GM12878 (cell line): ENCODE measurements around the gene DLG4. TPM values are rescaled to one million over a fixed set of nuclear protein-coding genes. Genes with fewer than 3 reads are reported as not detected.

Experiments
- ATAC-seq: fragments of 200-7000 bp; cut with Tn5 transposase; 3 replicates; pipeline ENCODE4 v1.9.1; 2020; ENCODE audit warnings: mild to moderate bottlenecking, moderate library complexity
- BruUV-seq: library from RNA; stranded (reverse); fragments of 400-500 nt; replicated peaks from 2 replicates; lab custom pipeline; 2021; lab: Mats Ljungman, UMichigan
- CTCF ChIA-PET: fragments of 300-600 bp; sonication (Branson Sonifier 250); formaldehyde crosslinking; extraction: SDS; loops from one replicate; lab custom pipeline; 2021; ENCODE audit warnings: inconsistent platforms; lab: Yijun Ruan, JAX
- POLR2A ChIA-PET: fragments of 350-600 bp; formaldehyde crosslinking; extraction: SDS; loops from one replicate; lab custom pipeline; 2021; ENCODE audit warnings: inconsistent platforms; lab: Charles Lee
- RAD21 ChIA-PET: fragments of 300-600 bp; sonication (Branson Sonifier 250); formaldehyde crosslinking; loops from one replicate; lab custom pipeline; 2023; ENCODE audit warnings: antibody characterized with exemption; ENCODE audit not compliant: unreplicated experiment; lab: Charles Lee
- SMC1A ChIA-PET: fragments of 300-600 bp; sonication (Branson Sonifier 250); formaldehyde crosslinking; loops from one replicate; lab custom pipeline; 2023; ENCODE audit not compliant: unreplicated experiment, uncharacterized antibody; lab: Charles Lee
- DNase-seq: peaks from one replicate; pipeline ENCODE4 v3.0.0-alpha.2; 2011; ENCODE audit warnings: low read depth, low spot score
- FAIRE-seq: peaks from 3 replicates; lab custom pipeline; 2011; peaks lifted over from hg19 to GRCh38; lab: Jason Lieb, UNC
- H2AFZ ChIP-seq: 2 replicates; pipeline ENCODE4 v1.6.0; 2011; ENCODE audit warnings: low read depth, low read length, control low read depth; ENCODE audit not compliant: control insufficient read depth
- H3K27ac ChIP-seq: 2 replicates; pipeline ENCODE4 v1.5.1; 2011; ENCODE audit warnings: control low read depth; ENCODE audit not compliant: control insufficient read depth, insufficient read depth
- H3K27me3 ChIP-seq, 2 experiments: replicated peaks in 1 of 2; 2 replicates each; pipeline versions ENCODE4 v1.6.0 to v1.6.1; 2011; ENCODE audit warnings: low read length in 1 of 2; ENCODE audit not compliant: control insufficient read depth in 2 of 2, insufficient read depth in 2 of 2
- H3K36me3 ChIP-seq, 2 experiments: 2 replicates each; pipeline ENCODE4 v1.5.1; 2011; ENCODE audit warnings: low read length in 1 of 2; ENCODE audit not compliant: control insufficient read depth in 2 of 2, insufficient read depth in 2 of 2
- H3K4me1 ChIP-seq: 2 replicates; pipeline ENCODE4 v1.6.1; 2011; ENCODE audit warnings: mild to moderate bottlenecking, low read length, moderate library complexity, mixed read lengths; ENCODE audit not compliant: control insufficient read depth, insufficient read depth
- H3K4me2 ChIP-seq: 2 replicates; pipeline ENCODE4 v1.6.0; 2011; ENCODE audit warnings: control low read depth; ENCODE audit not compliant: control insufficient read depth, insufficient read depth
- H3K4me3 ChIP-seq: fragments of 200-600 bp; sonication (generic); 2 replicates; pipeline ENCODE4 v1.5.1; 2016
- H3K79me2 ChIP-seq: 2 replicates; pipeline ENCODE4 v1.6.0; 2011; ENCODE audit warnings: low read length; ENCODE audit not compliant: control insufficient read depth, insufficient read depth
- H3K9ac ChIP-seq: 2 replicates; pipeline ENCODE4 v1.8.0; 2011; ENCODE audit warnings: low read length, control low read depth, mixed read lengths; ENCODE audit not compliant: control insufficient read depth, insufficient read depth
- H3K9me3 ChIP-seq: replicated peaks from 3 replicates; pipeline ENCODE4 v1.5.1; 2011; ENCODE audit warnings: mild to moderate bottlenecking, low read length; ENCODE audit not compliant: control insufficient read depth, insufficient read depth
- H4K20me1 ChIP-seq: 2 replicates; pipeline ENCODE4 v1.6.0; 2011; ENCODE audit not compliant: control insufficient read depth, insufficient read depth
- CBX3 ChIP-seq: fragments of 200-600 bp; sonication (generic); IDR thresholded peaks from 2 replicates; pipeline ENCODE4 v1.6.1; 2016; ENCODE audit warnings: low read depth, borderline replicate concordance
- CTCF ChIP-seq, 3 experiments: IDR thresholded peaks in 2 of 3; conservative IDR thresholded peaks in 1 of 3; 2 replicates each; pipeline ENCODE4 v1.5.1; 2011; ENCODE audit warnings: low read depth in 3 of 3, low read length in 3 of 3, mild to moderate bottlenecking in 3 of 3, control low read depth in 2 of 3, moderate library complexity in 2 of 3, inconsistent platforms in 1 of 3, mixed read lengths in 1 of 3; ENCODE audit not compliant: control insufficient read depth in 2 of 3, insufficient read depth in 1 of 3; ENCODE audit errors: extremely low read depth in 1 of 3
- CUX1 ChIP-seq: IDR thresholded peaks from 2 replicates; pipeline ENCODE4 v1.6.1; 2012; ENCODE audit warnings: improper control_type of control experiment, low read depth, low read length; ENCODE audit not compliant: insufficient replicate concordance
- E4F1 ChIP-seq: fragments of 450-650 bp; IDR thresholded peaks from 2 replicates; pipeline ENCODE4 v1.6.1; 2018; ENCODE audit warnings: borderline replicate concordance, mild to moderate bottlenecking; ENCODE audit not compliant: partially characterized antibody
- FOXK2 ChIP-seq: fragments of 450-650 bp; IDR thresholded peaks from 2 replicates; pipeline ENCODE4 v1.6.1; 2017; ENCODE audit warnings: mild to moderate bottlenecking, moderate library complexity
- FOXM1 ChIP-seq: IDR thresholded peaks from 2 replicates; pipeline ENCODE4 v1.6.1; 2012; ENCODE audit warnings: low read depth, mild to moderate bottlenecking, inconsistent platforms, low read length, moderate library complexity
- HCFC1 ChIP-seq: fragments of 150-350 bp; IDR thresholded peaks from 2 replicates; pipeline ENCODE4 v1.6.1; 2014; ENCODE audit warnings: low read length
- KLF5 ChIP-seq: fragments of 450-650 bp; IDR thresholded peaks from 2 replicates; pipeline ENCODE4 v1.6.1; 2014; ENCODE audit warnings: mild to moderate bottlenecking; ENCODE audit not compliant: partially characterized antibody
- MEF2B ChIP-seq: fragments of 450-650 bp; IDR thresholded peaks from 2 replicates; pipeline ENCODE4 v1.6.1; 2018; ENCODE audit warnings: mild to moderate bottlenecking, moderate library complexity; ENCODE audit not compliant: partially characterized antibody, poor library complexity, severe bottlenecking
- MTA2 ChIP-seq: fragments of 450-650 bp; IDR thresholded peaks from 2 replicates; pipeline ENCODE4 v1.6.1; 2016; ENCODE audit warnings: low read depth, mild to moderate bottlenecking, moderate library complexity
- RAD51 ChIP-seq: fragments of 450-650 bp; IDR thresholded peaks from 2 replicates; pipeline ENCODE4 v1.6.1; 2016; ENCODE audit warnings: moderate library complexity, mild to moderate bottlenecking, inconsistent platforms
- SKIL ChIP-seq: fragments of 450-650 bp; IDR thresholded peaks from 2 replicates; pipeline ENCODE4 v1.6.1; 2017; ENCODE audit warnings: mild to moderate bottlenecking, low read depth, inconsistent platforms; ENCODE audit not compliant: poor library complexity, severe bottlenecking
- SMC3 ChIP-seq: IDR thresholded peaks from 2 replicates; pipeline ENCODE4 v1.6.1; 2011; ENCODE audit warnings: low read length, improper control_type of control experiment, borderline replicate concordance
- WGBS: methylation state at CpG from one replicate; pipeline ENCODE4 v1.1.6; 2016; ENCODE audit warnings: low lambda C conversion rate; ENCODE audit not compliant: insufficient replicate concordance, insufficient coverage; ENCODE audit errors: missing lambda C conversion rate; 5-methylcytosine and 5-hydroxymethylcytosine counted together
- in situ Hi-C: fragments of 300-500 bp; cut with MboI; formaldehyde crosslinking; loops from 9 replicates; pipeline ENCODE4 v1.14.3; 2018; ENCODE audit warnings: mixed read lengths
- intact Hi-C: fragments of 100-400 bp; cut with micrococcal nuclease; formaldehyde crosslinking; loops from one replicate; pipeline ENCODE4 v1.14.2; 2022; ENCODE audit not compliant: unreplicated experiment
- polyA plus RNA-seq, 11 experiments: library from polyadenylated mRNA; depleted of rRNA in 4 of 11; unstranded in 6 of 11; stranded (reverse) in 5 of 11; fragments of >200 nt; fragmentation: Nextera tagmentation in 4 of 11; fragmentation: Illumina TruSeq in 1 of 11; extraction: Ambion mirVana in 4 of 11; extraction: Trizol in 1 of 11; gene quantifications; 1 replicate in 1 of 11; 2 replicates in 10 of 11; pipeline versions ENCODE4 v1.2.1 to v1.2.3, GENCODE V29; 2011 to 2016; ENCODE audit warnings: inconsistent platforms in 2 of 11, missing spikeins in 2 of 11, low read depth in 1 of 11
- total RNA-seq, 4 experiments: library from RNA; depleted of rRNA in 3 of 4; stranded (reverse); fragments of >200 nt in 3 of 4; fragmentation: Illumina TruSeq in 1 of 4; extraction: Trizol in 1 of 4; gene quantifications; 2 replicates each; pipeline versions ENCODE4 v1.2.1 to v1.2.3, GENCODE V29; 2013 to 2021

The DLG4 gene
- total and polyA plus RNA-seq, 10 of the 15 experiments (the other 5 are each of a cell fraction or from before 2014, with no cell fraction given), result 0.07 to 4.1 (median 1.3) TPM

- ChIA-PET POLR2A (no interaction called here), CTCF (no interaction called here), RAD21 (no interaction called here), SMC1A (interaction anchor here (1.3 kb wide), 1 partner anchor 48 kb away, joined by 3 read pairs; no protein-coding TSS in a partner anchor)
- BruUV-seq, result no TSS peak
- H3K4me1 ChIP-seq, result no peaks in the 10 kb centered on the region
- no peaks in the 10 kb centered on the region for H3K79me2 ChIP-seq
- H3K4me2 ChIP-seq, result no peak overlapping the region
- no peaks in the 10 kb centered on the region for H4K20me1 ChIP-seq
- in situ Hi-C loops (no loop called here), intact Hi-C loops (no loop called here)
- ATAC-seq (no peak), FAIRE-seq (no peak), DNase-seq (no peak)
- no peak overlapping the region for H2AFZ ChIP-seq
- 49% methylated on average over 6 of the region's 6 CpGs for WGBS
- H3K36me3 ChIP-seq, result no peaks in the 10 kb centered on the region
- no peaks in the 10 kb centered on the region for H3K27me3 ChIP-seq
- no peak overlapping the region for H3K9ac ChIP-seq
- H3K9me3 ChIP-seq, result no peaks in the 10 kb centered on the region
- no peak overlapping the region for H3K27ac ChIP-seq
- H3K4me3 ChIP-seq, result no peak overlapping the region
- TF ChIP-seq MTA2 (no peak), KLF5 (no peak), CBX3 (no peak), E4F1 (no peak), CTCF (IDR thresholded peaks at IDR 0.05 in 2 of 3, conservative IDR thresholded peaks at IDR 0.05 in 1 of 3; ENCODE audit: control insufficient read depth in 2 of 3, extremely low read depth in 1 of 3, insufficient read depth in 1 of 3, low read depth in 3 of 3, low read length in 3 of 3) (no peak), FOXM1 (no peak), SKIL (no peak), CUX1 (no peak), RAD51 (no peak), MEF2B (no peak), FOXK2 (no peak), SMC3 (no peak), HCFC1 (no peak)
Observed at GRCh38 chr17:7184647-7185046, 35.0 kb downstream of the DLG4 start.
